HG02610 (cell line): Measurements from ENCODE around the gene RNF213.

Experiments
- ATAC-seq: cut with Tn5 transposase; IDR thresholded peaks from one replicate; pipeline ENCODE4 v1.9.1; 2021; ENCODE audit warnings: mild to moderate bottlenecking, moderate library complexity; ENCODE audit not compliant: unreplicated experiment

RNF213 gene

DNA sequence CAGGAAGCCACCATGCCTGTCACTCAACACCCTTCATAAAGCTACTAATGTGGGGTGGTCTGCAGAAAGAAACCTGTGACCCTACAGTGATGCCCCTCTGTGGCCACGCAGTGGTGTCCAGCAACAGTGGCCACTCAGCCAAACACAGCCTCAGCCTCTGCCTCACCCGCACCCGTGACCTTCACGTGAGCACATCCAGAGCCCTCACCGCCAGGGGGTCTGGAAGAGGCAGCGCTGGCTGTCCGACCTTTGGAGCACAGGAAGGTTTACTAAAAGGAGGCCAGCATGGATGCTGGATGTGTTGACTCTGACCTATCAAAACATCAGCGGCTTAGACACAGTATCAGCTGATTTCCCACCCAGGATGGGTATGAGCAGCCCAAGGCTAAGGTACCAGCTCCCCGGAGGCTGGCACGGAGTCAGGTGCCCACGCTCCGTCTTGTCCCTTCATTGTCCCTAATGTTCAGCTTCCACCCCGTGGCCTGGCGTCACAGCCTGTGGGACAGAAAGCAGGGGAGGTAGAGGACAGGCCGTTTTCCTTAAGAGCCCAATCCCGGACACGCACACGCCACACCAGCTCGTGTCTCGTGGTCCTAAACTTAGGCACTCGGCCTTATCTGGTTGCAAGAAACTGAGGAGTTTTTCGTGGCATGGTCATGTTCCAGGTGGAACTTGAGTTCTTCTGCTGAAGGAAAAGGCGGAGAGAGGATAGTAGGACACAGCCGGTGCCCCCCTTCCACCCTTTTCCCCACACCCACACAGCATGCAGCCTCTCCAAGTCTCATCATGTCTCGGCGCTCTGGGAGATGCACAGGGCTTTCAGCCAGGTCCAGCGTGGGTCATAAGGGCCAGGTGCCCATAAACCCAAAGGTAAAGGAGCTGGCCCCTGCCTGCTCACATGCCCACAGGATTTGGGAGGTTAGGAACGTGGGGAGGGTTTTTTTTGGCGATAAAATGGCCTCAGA is 104.6 kb downstream of the RNF213 start:
- ATAC-seq = no peak

DNA sequence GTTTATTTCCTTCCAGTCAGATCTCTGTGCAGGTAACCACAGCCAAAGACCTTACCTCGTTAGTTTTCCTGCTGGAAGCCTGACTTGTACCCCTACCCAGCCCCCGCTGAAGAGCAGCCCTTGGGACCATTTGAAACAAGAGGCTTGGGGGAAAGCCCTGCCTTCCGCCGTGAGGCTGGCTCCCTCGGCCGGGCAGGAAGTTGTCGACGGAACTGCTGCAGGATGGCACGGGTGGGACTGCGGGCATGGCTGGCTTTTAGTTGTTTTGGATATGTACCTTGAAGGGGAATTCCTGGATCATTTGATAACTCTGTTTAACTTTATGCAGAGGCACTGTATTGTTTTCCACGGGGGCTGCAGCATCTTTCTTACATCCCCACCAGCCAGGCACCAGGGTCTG is 105.3 kb downstream of the RNF213 start:
- no peak for ATAC-seq

- no peak for ATAC-seq
Observed at GRCh38 chr17:80367503-80367902, 106.9 kb downstream of the RNF213 start.

- ATAC-seq = no peak
Observed at GRCh38 chr17:80371196-80371595, 110.5 kb downstream of the RNF213 start.

DNA sequence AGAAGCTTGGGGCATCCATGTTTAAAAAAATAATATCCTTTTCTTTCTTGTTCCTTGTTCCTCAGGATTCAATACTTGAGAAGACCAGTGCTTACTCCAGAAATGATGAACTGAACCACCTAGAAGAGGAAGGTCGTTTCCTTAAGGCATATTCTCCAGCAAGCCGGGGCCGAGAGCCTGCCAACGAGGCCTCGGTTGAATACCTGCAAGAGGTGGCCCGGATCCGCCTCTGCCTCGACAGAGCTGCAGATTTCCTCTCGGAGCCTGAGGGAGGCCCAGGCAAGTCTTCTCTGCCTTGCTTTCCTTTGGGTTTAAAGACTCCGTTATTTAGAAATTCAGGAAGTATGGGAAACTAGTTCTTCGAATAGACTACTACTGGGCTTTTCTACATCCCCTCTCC is 111.8 kb downstream of the RNF213 start:
- ATAC-seq = no peak

- ATAC-seq = no peak
Observed at GRCh38 chr17:80372922-80373570, 112.4 kb downstream of the RNF213 start.

- ATAC-seq = no peak
Observed at GRCh38 chr17:80374039-80374731, 113.5 kb downstream of the RNF213 start.

- no peak for ATAC-seq
Observed at GRCh38 chr17:80374732-80375585, 114.3 kb downstream of the RNF213 start.

DNA sequence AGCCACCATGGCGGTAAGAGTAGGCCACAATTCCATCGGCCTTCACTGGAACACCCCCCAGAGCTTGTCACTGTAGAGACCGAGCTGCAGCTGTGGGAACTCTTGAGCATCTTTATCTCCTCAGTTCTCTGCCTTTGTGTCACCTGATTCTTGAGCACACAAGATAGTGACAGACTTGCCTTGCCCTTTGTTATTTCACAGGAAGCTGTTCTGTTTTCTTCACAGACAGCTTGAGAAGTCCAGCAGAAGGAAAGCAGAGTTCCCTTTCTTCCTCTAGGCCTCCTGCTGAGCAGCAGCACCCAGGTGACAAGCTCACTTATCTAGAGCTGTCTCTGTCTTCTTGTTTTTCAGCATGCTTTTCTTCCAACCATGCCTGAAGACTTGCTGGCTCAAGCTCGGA is 115.9 kb downstream of the RNF213 start:
- ATAC-seq = no peak

DNA sequence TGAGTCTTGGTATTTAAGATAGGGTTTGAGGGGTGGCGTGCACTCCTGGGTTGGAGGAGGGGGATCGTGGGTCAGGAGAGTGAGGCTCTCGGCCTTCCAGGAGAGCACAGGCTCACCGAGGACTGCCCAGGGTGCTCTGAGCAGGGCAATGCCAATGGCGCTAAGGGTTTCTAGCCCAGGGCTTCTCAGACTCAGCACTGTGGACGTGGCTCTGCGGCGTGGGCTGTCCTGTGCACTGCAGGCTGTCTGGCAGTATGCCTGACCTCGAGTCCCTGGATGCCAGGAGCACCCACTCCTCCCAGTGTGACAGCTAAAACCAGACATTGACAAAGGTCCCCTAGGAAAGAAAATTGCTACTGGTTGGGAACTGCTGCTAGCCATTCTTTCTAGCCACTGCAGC is 117.1 kb downstream of the RNF213 start:
- no peak for ATAC-seq

- no peak for ATAC-seq
Observed at GRCh38 chr17:80379348-80379747, 118.7 kb downstream of the RNF213 start.

- ATAC-seq = no peak
Observed at GRCh38 chr17:80380068-80380467, 119.4 kb downstream of the RNF213 start.

DNA sequence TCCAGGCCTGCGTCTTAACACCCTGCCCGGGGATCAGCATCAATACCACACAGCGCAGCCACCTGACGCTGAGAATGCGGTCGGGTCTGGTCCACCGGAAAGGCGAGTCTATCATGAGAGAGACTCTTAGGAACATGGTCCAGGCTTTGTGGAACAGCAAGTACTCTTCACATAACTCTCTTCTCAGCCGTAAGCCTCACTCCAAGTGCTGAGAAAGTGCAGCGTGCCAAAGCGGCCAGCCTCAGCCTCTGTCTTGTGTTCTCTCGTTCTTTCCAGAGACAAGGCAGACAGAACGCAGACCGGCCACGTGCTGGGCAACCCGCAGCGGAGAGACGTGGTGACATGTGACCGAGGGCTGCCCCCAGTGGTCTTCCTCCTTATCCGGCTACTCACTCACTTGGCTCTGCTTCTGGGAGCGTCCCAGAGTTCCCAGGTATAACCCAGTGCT is 119.9 kb downstream of the RNF213 start:
- ATAC-seq = no peak

DNA sequence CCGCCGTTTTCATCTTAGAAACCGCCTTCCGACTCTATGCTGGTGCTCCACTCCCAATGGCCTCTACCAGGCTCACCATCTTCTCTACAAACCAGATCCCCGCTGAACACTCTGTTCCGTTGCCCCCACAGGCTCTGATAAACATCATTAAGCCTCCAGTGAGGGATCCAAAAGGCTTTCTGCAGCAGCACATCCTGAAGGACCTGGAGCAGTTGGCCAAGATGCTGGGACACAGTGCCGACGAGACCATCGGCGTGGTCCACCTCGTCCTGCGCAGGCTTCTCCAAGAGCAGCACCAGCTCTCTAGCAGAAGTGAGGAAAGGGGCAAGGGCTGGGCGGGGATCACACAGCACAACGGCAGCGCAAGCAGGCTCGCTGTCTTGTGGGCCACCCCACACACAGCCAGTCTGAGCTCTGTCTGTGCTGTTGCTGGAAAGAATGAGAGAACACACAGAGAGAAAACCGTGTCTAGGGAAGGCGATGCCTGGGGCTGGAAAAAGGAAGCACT is 120.8 kb downstream of the RNF213 start:
- no peak for ATAC-seq

DNA sequence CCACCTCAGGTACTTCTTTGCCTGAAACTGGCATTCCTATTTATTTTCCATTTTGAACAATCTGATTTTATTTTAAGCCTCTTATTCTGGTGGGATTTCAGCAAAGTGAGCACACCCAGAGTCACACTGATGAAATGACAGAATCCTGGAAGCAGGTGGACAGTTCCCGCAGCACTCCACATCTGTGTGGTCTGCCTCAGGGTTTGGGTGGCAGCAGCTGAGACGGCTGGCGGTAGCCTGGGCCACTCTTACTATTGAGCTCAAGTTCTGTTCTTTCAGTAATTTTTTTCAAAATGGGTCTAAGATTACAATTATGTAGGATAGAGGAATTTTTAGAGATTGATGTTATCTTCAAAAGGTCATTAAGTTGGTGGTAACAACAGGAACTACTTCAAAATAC is 121.8 kb downstream of the RNF213 start:
- no peak for ATAC-seq

DNA sequence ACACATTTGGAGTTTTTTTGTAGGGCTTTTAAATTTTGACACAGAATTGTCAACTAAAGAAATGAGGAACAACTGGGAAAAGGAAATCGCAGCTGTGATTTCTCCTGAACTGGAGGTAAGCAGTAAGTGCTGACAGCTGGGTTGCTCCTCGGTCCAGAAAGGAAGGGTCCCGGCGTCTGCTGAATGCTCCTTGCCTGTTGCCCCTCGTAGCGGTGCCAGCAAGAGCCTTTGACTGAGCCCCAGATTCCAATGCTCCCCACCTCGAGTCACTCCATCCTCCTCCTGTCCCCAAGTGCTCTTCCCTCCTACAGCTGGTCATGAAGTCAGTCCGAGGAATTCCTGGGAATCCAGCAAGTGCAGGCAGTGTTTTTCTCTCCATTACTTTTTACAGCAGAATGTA is 122.3 kb downstream of the RNF213 start:
- no peak for ATAC-seq

GRCh38 chr17:80384078-80384960 is 123.7 kb downstream of the RNF213 start:
- no peak for ATAC-seq

DNA sequence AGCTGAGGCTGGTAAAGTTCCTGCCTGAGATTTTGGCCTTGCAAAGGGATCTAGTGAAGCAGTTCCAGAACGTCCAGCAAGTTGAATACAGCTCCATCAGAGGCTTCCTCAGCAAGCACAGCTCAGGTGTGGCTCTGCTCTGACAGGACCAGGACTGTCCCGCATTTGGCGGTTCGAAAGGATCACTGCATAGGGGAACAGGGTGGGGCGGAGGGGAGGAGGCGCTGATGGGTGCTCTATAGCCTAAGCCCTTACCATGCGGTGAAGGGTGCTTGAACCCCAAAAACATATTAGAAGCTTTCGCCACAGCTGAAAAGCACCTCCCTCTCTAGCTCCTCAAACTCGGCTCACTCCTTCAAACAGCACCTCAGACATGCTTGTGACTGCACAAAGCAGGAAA is 124.4 kb downstream of the RNF213 start:
- no peak for ATAC-seq

DNA sequence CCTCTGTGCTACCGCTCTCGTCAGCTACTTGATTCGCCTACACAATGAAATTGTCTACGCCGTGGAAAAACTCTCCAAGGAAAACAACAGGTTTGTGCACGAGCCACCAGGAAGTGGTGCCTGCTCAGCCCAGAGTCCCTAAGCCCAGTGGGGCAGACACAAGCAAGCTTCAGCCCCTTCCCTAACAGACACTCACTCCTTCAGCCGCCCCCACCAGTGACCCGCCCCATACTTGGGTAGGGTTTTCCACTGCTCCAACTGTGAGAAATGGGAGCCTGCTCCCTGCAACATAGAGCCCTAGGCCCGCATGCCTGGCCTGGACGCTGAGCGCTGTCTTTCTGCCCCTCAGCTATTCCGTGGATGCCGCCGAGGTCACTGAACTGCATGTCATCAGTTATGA is 125.7 kb downstream of the RNF213 start:
- no peak for ATAC-seq
